Caco-2 (cell line): ENCODE data around the gene CYP1A1. TPM values are rescaled to one million over a fixed set of nuclear protein-coding genes. Genes with fewer than 3 reads are reported as not detected.

ENCODE experiments used
- BruUV-seq: library from RNA; stranded (reverse); fragments of 400-500 nt; replicated peaks from 2 replicates; lab custom pipeline; 2021; lab: Mats Ljungman, UMichigan
- CTCF ChIA-PET: fragments of 300-600 bp; sonication (Branson Sonifier 250); formaldehyde crosslinking; loops from one replicate; lab custom pipeline; 2022; ENCODE audit warnings: antibody characterized with exemption; lab: Charles Lee
- POLR2A ChIA-PET: fragments of 300-600 bp; sonication (Branson Sonifier 250); formaldehyde crosslinking; loops from one replicate; lab custom pipeline; 2022; ENCODE audit warnings: antibody characterized with exemption; lab: Charles Lee
- DNase-seq, 2 experiments: peaks; one replicate each; pipeline versions ENCODE4 v3.0.0 to v3.0.0-alpha.2; 2020 to 2022
- H3K27me3 ChIP-seq: replicated peaks from 2 replicates; pipeline ENCODE4 v1.6.0; 2011; ENCODE audit warnings: low read length; ENCODE audit not compliant: control insufficient read depth, insufficient read depth
- H3K36me3 ChIP-seq: 2 replicates; pipeline ENCODE4 v1.5.1; 2011; ENCODE audit warnings: low read length; ENCODE audit not compliant: control insufficient read depth, insufficient read depth
- H3K4me1 ChIP-seq: fragments of 250-450 bp; sonication (Bioruptor Pico); 2 replicates; pipeline ENCODE4 v1.5.1; 2020; ENCODE audit warnings: mild to moderate bottlenecking
- H3K4me3 ChIP-seq: 2 replicates; pipeline ENCODE4 v1.5.1; 2011; ENCODE audit warnings: low read depth, mild to moderate bottlenecking, control low read depth, low read length
- H3K9me3 ChIP-seq: fragments of 250-450 bp; sonication (Bioruptor Pico); 2 replicates; pipeline ENCODE4 v1.5.1; 2020; ENCODE audit warnings: mild to moderate bottlenecking, moderate library complexity
- H3K27ac Mint-ChIP-seq: one replicate; pipeline ENCODE4 v1.8.0; 2022; ENCODE audit warnings: mixed read lengths; ENCODE audit not compliant: unreplicated experiment
- H3K27me3 Mint-ChIP-seq: one replicate; pipeline ENCODE4 v1.8.0; 2022; ENCODE audit warnings: mixed read lengths; ENCODE audit not compliant: insufficient read depth, unreplicated experiment
- H3K36me3 Mint-ChIP-seq: one replicate; pipeline ENCODE4 v1.8.0; 2022; ENCODE audit warnings: mild to moderate bottlenecking, mixed read lengths; ENCODE audit not compliant: insufficient read depth, unreplicated experiment
- H3K4me1 Mint-ChIP-seq: one replicate; pipeline ENCODE4 v1.8.0; 2022; ENCODE audit warnings: low read depth, mixed read lengths; ENCODE audit not compliant: unreplicated experiment
- H3K4me3 Mint-ChIP-seq: one replicate; pipeline ENCODE4 v1.8.0; 2022; ENCODE audit warnings: mild to moderate bottlenecking, moderate library complexity, mixed read lengths; ENCODE audit not compliant: unreplicated experiment
- H3K9me3 Mint-ChIP-seq: one replicate; pipeline ENCODE4 v1.8.0; 2022; ENCODE audit warnings: mixed read lengths; ENCODE audit not compliant: unreplicated experiment
- intact Hi-C: fragments of 100-400 bp; cut with micrococcal nuclease; formaldehyde crosslinking; loops from one replicate; pipeline ENCODE4 v1.10.0; 2022; ENCODE audit not compliant: unreplicated experiment
- total RNA-seq: library from RNA; stranded (reverse); gene quantifications from 2 replicates; pipeline ENCODE4 v1.2.3, GENCODE V29; 2022
- TF ChIP-seq, protein P1 (sequence below), 2 experiments: fragments of 200-600 bp in 1 of 2; IDR thresholded peaks; 1 replicate in 1 of 2; 2 replicates in 1 of 2; pipeline versions ENCODE4 v1.5.1 to v1.8.0; 2011 to 2022; ENCODE audit warnings: antibody characterized with exemption in 1 of 2, control low read depth in 1 of 2, inconsistent platforms in 1 of 2, low read depth in 1 of 2, low read length in 1 of 2, mild to moderate bottlenecking in 1 of 2, moderate library complexity in 1 of 2; ENCODE audit not compliant: insufficient read depth in 1 of 2, severe bottlenecking in 1 of 2, unreplicated experiment in 1 of 2

CYP1A1 gene
- total RNA-seq, 1 experiment from 2014 or later, result 73.8 TPM

GRCh38 chr15:74676801-74677200 is 48.5 kb downstream of the CYP1A1 start:
- H3K9me3 ChIP-seq, result no peaks in the 10 kb centered on the region
- no peak overlapping the region for H3K4me3 ChIP-seq
- H3K27me3 ChIP-seq, result no peaks in the 10 kb centered on the region
- BruUV-seq, result no TSS peak
- TF ChIP-seq, protein P1, sequence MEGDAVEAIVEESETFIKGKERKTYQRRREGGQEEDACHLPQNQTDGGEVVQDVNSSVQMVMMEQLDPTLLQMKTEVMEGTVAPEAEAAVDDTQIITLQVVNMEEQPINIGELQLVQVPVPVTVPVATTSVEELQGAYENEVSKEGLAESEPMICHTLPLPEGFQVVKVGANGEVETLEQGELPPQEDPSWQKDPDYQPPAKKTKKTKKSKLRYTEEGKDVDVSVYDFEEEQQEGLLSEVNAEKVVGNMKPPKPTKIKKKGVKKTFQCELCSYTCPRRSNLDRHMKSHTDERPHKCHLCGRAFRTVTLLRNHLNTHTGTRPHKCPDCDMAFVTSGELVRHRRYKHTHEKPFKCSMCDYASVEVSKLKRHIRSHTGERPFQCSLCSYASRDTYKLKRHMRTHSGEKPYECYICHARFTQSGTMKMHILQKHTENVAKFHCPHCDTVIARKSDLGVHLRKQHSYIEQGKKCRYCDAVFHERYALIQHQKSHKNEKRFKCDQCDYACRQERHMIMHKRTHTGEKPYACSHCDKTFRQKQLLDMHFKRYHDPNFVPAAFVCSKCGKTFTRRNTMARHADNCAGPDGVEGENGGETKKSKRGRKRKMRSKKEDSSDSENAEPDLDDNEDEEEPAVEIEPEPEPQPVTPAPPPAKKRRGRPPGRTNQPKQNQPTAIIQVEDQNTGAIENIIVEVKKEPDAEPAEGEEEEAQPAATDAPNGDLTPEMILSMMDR (IDR thresholded peaks at IDR 0.05; ENCODE audit: insufficient read depth in 1 of 2, low read depth in 1 of 2, low read length in 1 of 2, severe bottlenecking in 1 of 2, unreplicated experiment in 1 of 2), result no peak
- ChIA-PET CTCF (no interaction called here), POLR2A (no interaction called here)
- Mint-ChIP-seq H3K4me1 (peaks cover 12% of the 10 kb centered on the region), H3K27ac (no peak overlapping the region), H3K36me3 (peaks cover 20% of the 10 kb centered on the region), H3K27me3 (no peaks in the 10 kb centered on the region), H3K9me3 (no peaks in the 10 kb centered on the region), H3K4me3 (no peak overlapping the region)
- intact Hi-C loops, result no loop called here
- H3K4me1 ChIP-seq, result peaks cover 4% of the 10 kb centered on the region; the same call in 1 of the 2 replicates
- DNase-seq, result no peak
- H3K36me3 ChIP-seq, result no peaks in the 10 kb centered on the region; the same call in 1 of the 2 replicates

DNA sequence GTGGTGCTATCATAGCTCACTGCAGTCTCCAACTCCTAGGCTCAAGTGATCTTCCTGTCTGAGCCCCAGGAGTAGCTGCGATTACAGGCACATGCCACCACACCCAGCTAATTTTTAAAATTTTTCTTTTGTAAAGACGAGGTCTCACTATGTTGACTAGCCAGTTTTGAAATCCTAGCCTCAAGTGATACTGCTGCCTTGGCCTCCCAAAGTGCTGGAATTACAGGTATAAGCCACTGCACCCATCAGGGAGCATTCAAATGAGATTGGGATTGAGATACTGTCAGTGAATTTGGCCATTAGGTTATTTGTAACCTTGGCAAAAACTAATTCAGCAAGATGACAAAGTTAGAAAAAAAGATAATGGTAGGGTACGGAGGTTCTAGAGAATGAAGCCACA is 51.2 kb downstream of the CYP1A1 start:
- Histone ChIP-seq H3K36me3 (no peaks in the 10 kb centered on the region; the same call in 1 of the 2 replicates), H3K4me3 (no peak overlapping the region), H3K27me3 (no peaks in the 10 kb centered on the region), H3K4me1 (peaks cover 4% of the 10 kb centered on the region; the same call in 1 of the 2 replicates), H3K9me3 (no peaks in the 10 kb centered on the region)
- TF ChIP-seq, protein P1 (IDR thresholded peaks at IDR 0.05; ENCODE audit: insufficient read depth in 1 of 2, low read depth in 1 of 2, low read length in 1 of 2, severe bottlenecking in 1 of 2, unreplicated experiment in 1 of 2), result no peak
- Mint-ChIP-seq H3K27me3 (no peaks in the 10 kb centered on the region), H3K4me3 (no peak overlapping the region), H3K9me3 (no peaks in the 10 kb centered on the region), H3K36me3 (peaks cover 28% of the 10 kb centered on the region), H3K4me1 (peaks cover 12% of the 10 kb centered on the region), H3K27ac (peak overlapping the region; percentile 30)
- DNase-seq, result peak in 1 of 2 experiments; percentile 9
- no TSS peak for BruUV-seq
- intact Hi-C loops, result no loop called here
- ChIA-PET CTCF (no interaction called here), POLR2A (no interaction called here)

DNA sequence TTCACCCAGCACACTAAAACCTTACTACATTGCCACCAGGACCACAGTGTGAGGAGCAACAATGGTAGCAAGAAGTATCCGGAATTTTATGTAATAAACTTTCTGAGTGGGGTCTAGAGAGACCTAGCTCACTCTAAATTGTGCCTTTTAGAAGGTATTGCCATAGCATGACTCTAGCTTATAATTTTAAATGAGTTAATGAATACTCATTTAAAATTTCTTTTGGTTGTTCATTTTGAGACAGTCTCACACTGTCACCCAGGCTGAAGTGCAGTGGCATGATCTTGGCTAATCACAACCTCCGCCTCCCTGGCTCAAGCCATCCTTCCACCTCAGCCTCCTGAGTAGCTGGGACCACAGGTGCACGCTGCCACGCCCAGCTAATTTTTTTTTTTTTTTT is 55.7 kb downstream of the CYP1A1 start:
- Histone ChIP-seq H3K9me3 (no peaks in the 10 kb centered on the region), H3K36me3 (no peaks in the 10 kb centered on the region; the same call in 1 of the 2 replicates), H3K27me3 (no peaks in the 10 kb centered on the region), H3K4me1 (peaks cover 9% of the 10 kb centered on the region; the same call in 1 of the 2 replicates), H3K4me3 (no peak overlapping the region)
- CTCF ChIA-PET, result no interaction called here
- TF ChIP-seq, protein P1 (IDR thresholded peaks at IDR 0.05; ENCODE audit: insufficient read depth in 1 of 2, low read depth in 1 of 2, low read length in 1 of 2, severe bottlenecking in 1 of 2, unreplicated experiment in 1 of 2), result no peak
- no TSS peak for BruUV-seq
- Mint-ChIP-seq H3K4me3 (no peak overlapping the region), H3K4me1 (peaks cover 11% of the 10 kb centered on the region), H3K9me3 (no peaks in the 10 kb centered on the region), H3K27ac (no peak overlapping the region), H3K27me3 (no peaks in the 10 kb centered on the region), H3K36me3 (peaks cover 39% of the 10 kb centered on the region)
- intact Hi-C loops, result no loop called here
- no peak for DNase-seq
- POLR2A ChIA-PET, result no interaction called here

Other genes starting within 250 kb of the CYP1A1 start
- 36.1 and 37.0 TPM in 2 replicates for gene ARID3B, start 184.3 kb downstream of the CYP1A1 start, total RNA-seq
- gene CLK3, start 109.7 kb downstream of the CYP1A1 start, total RNA-seq, result 49.4 and 54.5 TPM in 2 replicates
- gene EDC3, start 29.5 kb downstream of the CYP1A1 start, total RNA-seq, result 50.9 and 62.0 TPM in 2 replicates
- gene CYP1A2, start 23.3 kb upstream of the CYP1A1 start, total RNA-seq, result not detected in 2 replicates
- 62.7 and 62.8 TPM in 2 replicates for gene CSK, start 56.6 kb upstream of the CYP1A1 start, total RNA-seq
- not detected in 2 replicates for gene LMAN1L, start 87.3 kb upstream of the CYP1A1 start, total RNA-seq
- not detected in 2 replicates for gene CPLX3, start 101.1 kb upstream of the CYP1A1 start, total RNA-seq
- gene ULK3, start 117.6 kb upstream of the CYP1A1 start, total RNA-seq, result 28.2 and 33.4 TPM in 2 replicates
- 97.4 and 98.5 TPM in 2 replicates for gene SCAMP2, start 147.8 kb upstream of the CYP1A1 start, total RNA-seq
- 29.1 and 32.0 TPM in 2 replicates for gene MPI, start 164.5 kb upstream of the CYP1A1 start, total RNA-seq
- gene FAM219B, start 181.3 kb upstream of the CYP1A1 start, total RNA-seq, result 73.7 and 75.4 TPM in 2 replicates
- 306 and 318 TPM in 2 replicates for gene COX5A, start 212.5 kb upstream of the CYP1A1 start, total RNA-seq
- 30.1 and 35.3 TPM in 2 replicates for gene RPP25, start 231.2 kb upstream of the CYP1A1 start, total RNA-seq